T-cell (primary cell): ENCODE measurements around the gene MAGEA2. TPM values are rescaled to one million over a fixed set of nuclear protein-coding genes. Genes with fewer than 3 reads are reported as not detected.
"Not testable (repeated sequence)": the region's sequence is repeated elsewhere in the genome, so short reads cannot be mapped to it uniquely, and the experiment has no call there.

ENCODE experiments used
- ATAC-seq, 4 experiments: fragments of 200-7000 bp in 3 of 4; fragments of 150-1000 bp in 1 of 4; cut with Tn5 transposase; replicated peaks in 1 of 4; 1 replicate in 3 of 4; 2 replicates in 1 of 4; pipeline ENCODE4 v1.10.0; 2021; ENCODE audit warnings: moderate library complexity in 3 of 4, mild to moderate bottlenecking in 2 of 4, moderate number of reproducible peaks in 1 of 4
- CTCF ChIA-PET, 2 donors: fragments of 300-600 bp; sonication (Branson Sonifier 250); formaldehyde crosslinking; loops; one replicate each; lab custom pipeline; 2022; ENCODE audit warnings: antibody characterized with exemption in 2 of 2; lab: Charles Lee
- POLR2A ChIA-PET, 2 donors: fragments of 300-600 bp; sonication (Branson Sonifier 250); formaldehyde crosslinking; loops; one replicate each; lab custom pipeline; 2022; ENCODE audit warnings: antibody characterized with exemption in 2 of 2; lab: Charles Lee
- DNase-seq, 35 experiments: peaks; one replicate each; pipeline versions ENCODE4 v3.0.0 to v3.0.0-alpha.2; 2013 to 2023
- H3K27ac ChIP-seq: one replicate; pipeline ENCODE4 v1.5.1; 2013; ENCODE audit warnings: low read length
- H3K27me3 ChIP-seq, 2 experiments: replicated peaks in 1 of 2; 1 replicate in 1 of 2; 2 replicates in 1 of 2; pipeline versions ENCODE4 v1.6.1 to v1.7.0; 2013; ENCODE audit warnings: low read length in 1 of 2, mixed read lengths in 1 of 2; ENCODE audit not compliant: control insufficient read depth in 2 of 2, insufficient read depth in 2 of 2; ENCODE audit errors: extremely low read depth in 1 of 2
- H3K36me3 ChIP-seq, 2 donors: 1 replicate in 1 of 2; 2 replicates in 1 of 2; pipeline versions ENCODE4 v1.6.1 to v1.7.0; 2013; ENCODE audit warnings: low read length in 1 of 2; ENCODE audit not compliant: control insufficient read depth in 2 of 2, insufficient read depth in 1 of 2; ENCODE audit errors: extremely low read depth in 1 of 2
- H3K4me1 ChIP-seq, 2 experiments: 1 replicate in 1 of 2; 2 replicates in 1 of 2; pipeline versions ENCODE4 v1.6.1 to v1.7.0; 2013; ENCODE audit warnings: low read length in 2 of 2, mixed read lengths in 1 of 2; ENCODE audit not compliant: insufficient read depth in 2 of 2, control insufficient read depth in 1 of 2; ENCODE audit errors: extremely low read depth in 1 of 2
- H3K4me3 ChIP-seq, 2 donors: 1 replicate in 1 of 2; 2 replicates in 1 of 2; pipeline versions ENCODE4 v1.5.1 to v1.7.0; 2013; ENCODE audit warnings: mild to moderate bottlenecking in 2 of 2, low read length in 1 of 2, moderate library complexity in 1 of 2; ENCODE audit not compliant: control insufficient read depth in 1 of 2; ENCODE audit errors: extremely low read depth in 1 of 2
- H3K9me3 ChIP-seq: 2 replicates; pipeline ENCODE4 v1.7.0; 2013
- H3K27ac Mint-ChIP-seq, 2 donors: one replicate each; pipeline ENCODE4 v1.8.0; 2020 to 2021; ENCODE audit warnings: mild to moderate bottlenecking in 2 of 2, mixed read lengths in 2 of 2
- H3K27me3 Mint-ChIP-seq, 2 donors: one replicate each; pipeline ENCODE4 v1.8.0; 2021 to 2022; ENCODE audit warnings: mixed read lengths in 2 of 2
- H3K36me3 Mint-ChIP-seq: one replicate; pipeline ENCODE4 v1.8.0; 2021; ENCODE audit warnings: mixed read lengths
- H3K4me1 Mint-ChIP-seq, 3 donors: one replicate each; pipeline ENCODE4 v1.8.0; 2020 to 2022; ENCODE audit warnings: mixed read lengths in 3 of 3, mild to moderate bottlenecking in 1 of 3
- H3K4me3 Mint-ChIP-seq, 3 donors: one replicate each; pipeline ENCODE4 v1.8.0; 2020 to 2022; ENCODE audit warnings: mild to moderate bottlenecking in 3 of 3, mixed read lengths in 3 of 3, moderate library complexity in 3 of 3
- H3K9me3 Mint-ChIP-seq, 3 donors: one replicate each; pipeline ENCODE4 v1.8.0; 2020 to 2022; ENCODE audit warnings: mixed read lengths in 3 of 3
- WGBS: methylation state at CpG from one replicate; pipeline ENCODE4 v1.1.5; 2013; ENCODE audit warnings: missing lambda C conversion rate; ENCODE audit not compliant: insufficient coverage; 5-methylcytosine and 5-hydroxymethylcytosine counted together
- total RNA-seq, 35 experiments: library from RNA in 6 of 35; stranded (reverse) in 6 of 35; fragments of 120-200 nt in 1 of 35; gene quantifications; one replicate each; pipeline versions ENCODE4 v1.2.1 to v1.2.4 and lab custom pipeline; 2013 to 2026

Gene MAGEA2
- total RNA-seq, 5 donors from 2014 or later (not counting 1 experiment from before 2014, with no cell fraction given): 0.19 TPM; not detected in 4

DNA sequence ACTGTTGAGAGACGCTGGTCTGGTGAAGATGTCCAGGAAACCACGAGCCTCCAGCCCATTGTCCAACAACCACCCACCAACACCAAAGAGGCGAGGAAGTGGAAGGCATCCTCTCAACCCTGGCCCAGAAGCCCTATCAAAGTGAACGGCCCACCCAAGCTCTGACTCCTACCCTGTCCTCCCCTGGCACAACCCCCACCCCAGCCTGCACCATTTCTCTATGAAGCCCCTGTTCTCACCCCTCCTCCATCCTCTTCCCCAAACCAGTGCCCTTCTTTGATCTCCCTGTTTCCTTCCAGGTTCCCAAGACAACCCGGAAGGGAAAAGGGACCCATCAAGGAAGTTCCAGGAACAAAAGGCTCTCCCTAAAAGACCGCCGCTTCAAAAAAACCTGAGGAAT lies 5.9 kb upstream of the MAGEA2 start:
- H3K36me3 Mint-ChIP-seq, H3K9me3 ChIP-seq, DNase-seq, H3K4me1 ChIP-seq, H3K27ac ChIP-seq, ATAC-seq, POLR2A ChIA-PET, H3K36me3 ChIP-seq, H3K4me3 ChIP-seq, CTCF ChIA-PET, H3K4me3 Mint-ChIP-seq, H3K27me3 ChIP-seq, H3K4me1 Mint-ChIP-seq, H3K27me3 Mint-ChIP-seq, H3K9me3 Mint-ChIP-seq, H3K27ac Mint-ChIP-seq: not testable (repeated sequence)
- no CpG with 5 or more reads among the region's 7 CpGs for WGBS

DNA sequence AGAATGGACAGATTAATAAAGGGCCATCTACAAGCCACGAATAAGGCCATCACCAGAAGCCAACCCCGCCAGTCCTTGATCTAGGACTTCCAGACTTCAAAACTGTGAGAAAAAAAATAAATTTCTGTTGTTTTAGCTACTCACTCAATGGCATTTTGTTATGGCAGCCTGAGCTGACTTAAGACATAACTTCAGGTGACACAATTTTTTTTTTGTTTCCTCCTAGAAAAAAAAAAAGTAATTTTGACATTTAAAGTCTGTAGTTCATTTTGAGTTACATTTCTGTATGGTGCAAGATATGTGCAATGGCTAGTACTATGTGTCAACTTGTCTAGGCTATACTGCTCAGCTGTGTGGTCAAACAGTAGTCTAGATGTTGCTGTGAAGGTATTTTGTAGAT lies 5.3 kb upstream of the MAGEA2 start, which contains the start of gene CSAG3:
CSAG3 (plus strand) TSS at position 301 of the 400 bp plus-strand sequence.
- CTCF ChIA-PET, H3K36me3 ChIP-seq, H3K4me1 ChIP-seq, ATAC-seq, H3K27me3 ChIP-seq, POLR2A ChIA-PET, DNase-seq, H3K4me3 Mint-ChIP-seq, H3K27ac ChIP-seq, H3K4me3 ChIP-seq, H3K27me3 Mint-ChIP-seq, H3K9me3 ChIP-seq, H3K9me3 Mint-ChIP-seq, H3K27ac Mint-ChIP-seq, H3K36me3 Mint-ChIP-seq, H3K4me1 Mint-ChIP-seq: not testable (repeated sequence)
- no CpG with 5 or more reads among the region's 2 CpGs for WGBS

DNA sequence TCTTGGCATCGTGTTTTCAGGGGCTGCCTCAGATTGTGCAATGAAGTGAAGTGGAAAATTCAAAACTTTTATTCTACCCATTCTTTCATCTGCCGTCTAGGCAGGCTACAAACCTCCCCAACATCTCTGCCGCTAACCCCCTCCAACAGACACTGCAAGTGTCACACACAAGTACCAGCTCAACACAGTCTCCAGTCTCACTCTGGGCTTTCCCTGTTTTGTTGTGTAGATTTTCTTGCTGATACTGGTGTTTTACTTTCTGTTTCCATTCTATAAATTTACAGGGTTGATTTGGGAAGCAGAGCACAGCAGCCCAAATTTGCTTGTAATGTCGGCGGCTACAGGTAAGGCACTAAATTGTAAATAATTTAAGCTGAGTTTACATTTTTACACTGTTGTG lies 1.2 kb upstream of the MAGEA2 start:
- H3K4me1 Mint-ChIP-seq, H3K36me3 Mint-ChIP-seq, H3K27me3 ChIP-seq, H3K9me3 Mint-ChIP-seq, H3K4me3 ChIP-seq, H3K4me1 ChIP-seq, DNase-seq, H3K27ac Mint-ChIP-seq, H3K36me3 ChIP-seq, H3K27ac ChIP-seq, CTCF ChIA-PET, H3K9me3 ChIP-seq, H3K27me3 Mint-ChIP-seq, ATAC-seq, POLR2A ChIA-PET, H3K4me3 Mint-ChIP-seq: not testable (repeated sequence)
- no CpG with 5 or more reads among the region's 5 CpGs for WGBS

DNA sequence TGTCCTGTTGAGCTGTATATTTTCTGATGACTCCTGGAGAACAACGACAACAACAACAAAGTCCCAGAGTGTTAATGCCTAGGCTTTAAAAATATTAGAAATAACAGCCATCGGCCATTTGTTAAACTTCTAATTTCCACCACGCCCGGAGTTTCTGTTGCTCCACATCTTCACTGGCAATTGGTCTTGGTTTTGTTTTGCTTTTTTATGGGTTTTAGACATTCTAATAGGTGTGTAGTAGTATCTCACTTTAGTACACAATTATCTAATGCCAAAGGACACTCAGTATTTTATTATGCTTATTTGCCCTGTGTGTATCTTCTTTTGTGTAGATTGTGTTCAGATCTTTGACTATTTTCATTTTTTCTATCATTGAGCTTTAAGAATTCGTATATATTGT lies 15.1 kb downstream of the MAGEA2 start:
- no peak overlapping the region for H3K27ac Mint-ChIP-seq
- peaks cover 0 to 6% of the 10 kb centered on the region in 2 donors for H3K27me3 Mint-ChIP-seq
- CTCF ChIA-PET: no interaction called here
- H3K36me3 Mint-ChIP-seq: no peaks in the 10 kb centered on the region
- no peak for ATAC-seq
- H3K4me3 Mint-ChIP-seq: no peak overlapping the region
- no peaks in the 10 kb centered on the region for H3K4me1 ChIP-seq
- H3K4me1 Mint-ChIP-seq: no peaks in the 10 kb centered on the region
- H3K9me3 ChIP-seq: no peaks in the 10 kb centered on the region
- no peaks in the 10 kb centered on the region for H3K9me3 Mint-ChIP-seq
- no CpG with 5 or more reads among the region's 5 CpGs for WGBS
- H3K27me3 ChIP-seq: no peaks in the 10 kb centered on the region
- no peak overlapping the region for H3K27ac ChIP-seq
- H3K36me3 ChIP-seq: no peaks in the 10 kb centered on the region
- DNase-seq: no peak
- H3K4me3 ChIP-seq: no peak overlapping the region
- POLR2A ChIA-PET: no interaction called here

DNA sequence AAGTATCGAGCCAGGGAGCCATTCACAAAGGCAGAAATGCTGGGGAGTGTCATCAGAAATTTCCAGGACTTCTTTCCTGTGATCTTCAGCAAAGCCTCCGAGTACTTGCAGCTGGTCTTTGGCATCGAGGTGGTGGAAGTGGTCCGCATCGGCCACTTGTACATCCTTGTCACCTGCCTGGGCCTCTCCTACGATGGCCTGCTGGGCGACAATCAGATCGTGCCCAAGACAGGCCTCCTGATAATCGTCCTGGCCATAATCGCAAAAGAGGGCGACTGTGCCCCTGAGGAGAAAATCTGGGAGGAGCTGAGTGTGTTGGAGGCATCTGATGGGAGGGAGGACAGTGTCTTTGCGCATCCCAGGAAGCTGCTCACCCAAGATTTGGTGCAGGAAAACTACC lies 17.1 kb downstream of the MAGEA2 start:
- H3K4me1 ChIP-seq, H3K4me1 Mint-ChIP-seq, H3K27me3 ChIP-seq, H3K9me3 ChIP-seq, H3K36me3 Mint-ChIP-seq, POLR2A ChIA-PET, H3K27ac Mint-ChIP-seq, H3K4me3 ChIP-seq, H3K9me3 Mint-ChIP-seq, H3K4me3 Mint-ChIP-seq, DNase-seq, H3K36me3 ChIP-seq, CTCF ChIA-PET, H3K27me3 Mint-ChIP-seq, H3K27ac ChIP-seq, ATAC-seq: not testable (repeated sequence)
- 83% methylated on average over 4 of the region's 12 CpGs for WGBS

DNA sequence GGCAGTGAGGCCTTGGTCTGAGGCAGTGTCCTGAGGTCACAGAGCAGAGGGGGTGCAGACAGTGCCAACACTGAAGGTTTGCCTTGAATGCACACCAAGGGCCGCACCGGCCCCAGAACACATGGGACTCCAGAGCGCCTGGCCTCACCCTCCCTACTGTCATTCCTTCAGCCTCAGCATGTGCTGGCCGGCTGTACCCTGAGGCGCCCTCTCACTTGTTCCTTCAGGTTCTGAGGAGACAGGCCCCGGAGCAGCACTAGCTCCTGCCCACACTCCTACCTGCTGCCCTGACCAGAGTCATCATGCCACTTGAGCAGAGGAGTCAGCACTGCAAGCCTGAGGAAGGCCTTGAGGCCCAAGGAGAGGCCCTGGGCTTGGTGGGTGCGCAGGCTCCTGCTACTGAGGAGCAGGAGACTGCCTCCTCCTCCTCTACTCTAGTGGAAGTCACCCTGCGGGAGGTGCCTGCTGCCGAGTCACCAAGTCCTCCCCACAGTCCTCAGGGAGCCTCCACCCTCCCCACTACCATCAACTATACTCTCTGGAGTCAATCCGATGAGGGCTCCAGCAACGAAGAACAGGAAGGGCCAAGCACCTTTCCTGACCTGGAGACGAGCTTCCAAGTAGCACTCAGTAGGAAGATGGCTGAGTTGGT lies 17.7 kb downstream of the MAGEA2 start:
- peaks cover 0 to 4% of the 10 kb centered on the region in 2 donors for H3K27me3 Mint-ChIP-seq
- ChIA-PET CTCF (no interaction called here), POLR2A (no interaction called here)
- Histone ChIP-seq H3K9me3 (no peaks in the 10 kb centered on the region), H3K27ac (no peak overlapping the region), H3K36me3 (no peaks in the 10 kb centered on the region), H3K4me1 (no peaks in the 10 kb centered on the region), H3K27me3 (no peaks in the 10 kb centered on the region), H3K4me3 (no peak overlapping the region)
- WGBS: 75% methylated on average over 4 of the region's 12 CpGs
- no peaks in the 10 kb centered on the region for H3K36me3 Mint-ChIP-seq
- no peaks in the 10 kb centered on the region for H3K9me3 Mint-ChIP-seq
- H3K4me1 Mint-ChIP-seq: no peaks in the 10 kb centered on the region
- no peak overlapping the region for H3K4me3 Mint-ChIP-seq
- H3K27ac Mint-ChIP-seq: no peak overlapping the region
- DNase-seq (no peak), ATAC-seq (no peak)

DNA sequence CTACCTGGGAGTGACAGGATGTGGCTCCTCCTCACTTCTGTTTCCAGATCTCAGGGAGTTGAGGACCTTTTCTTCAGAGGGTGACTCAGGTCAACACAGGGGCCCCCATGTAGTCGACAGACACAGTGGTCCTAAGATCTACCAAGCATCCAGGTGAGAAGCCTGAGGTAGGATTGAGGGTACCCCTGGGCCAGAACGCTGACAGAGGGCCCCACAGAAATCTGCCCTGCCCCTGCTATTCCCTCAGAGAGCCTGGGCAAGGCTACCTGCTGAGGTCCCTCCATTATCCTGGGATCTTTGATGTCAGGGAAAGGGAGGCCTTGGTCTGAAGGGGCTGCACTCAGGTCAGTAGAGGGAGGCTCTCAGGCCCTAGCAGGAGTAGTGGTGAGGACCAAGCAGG lies 18.5 kb downstream of the MAGEA2 start:
- no peaks in the 10 kb centered on the region for H3K4me1 Mint-ChIP-seq
- H3K36me3 Mint-ChIP-seq: no peaks in the 10 kb centered on the region
- Histone ChIP-seq H3K27ac (no peak overlapping the region), H3K27me3 (no peaks in the 10 kb centered on the region), H3K9me3 (no peaks in the 10 kb centered on the region), H3K4me3 (no peak overlapping the region), H3K36me3 (no peaks in the 10 kb centered on the region), H3K4me1 (no peaks in the 10 kb centered on the region)
- POLR2A ChIA-PET: no interaction called here
- H3K27me3 Mint-ChIP-seq: peaks cover 0 to 4% of the 10 kb centered on the region in 2 donors
- H3K27ac Mint-ChIP-seq: no peak overlapping the region
- H3K4me3 Mint-ChIP-seq: no peak overlapping the region
- no peaks in the 10 kb centered on the region for H3K9me3 Mint-ChIP-seq
- CTCF ChIA-PET: no interaction called here
- WGBS: no CpG with 5 or more reads among the region's 2 CpGs
- DNase-seq (no peak), ATAC-seq (no peak)
